HT1080 (cell line): Measurements from ENCODE around the gene ZKSCAN4. TPM values are rescaled to one million over a fixed set of nuclear protein-coding genes. Genes with fewer than 3 reads are reported as not detected.
A peak's percentile ranks its signal among the peaks of the same experiment; 100 is the strongest.

ENCODE experiments used
- DNase-seq: peaks from one replicate; pipeline ENCODE4 v3.0.0-alpha.2; 2015; ENCODE audit warnings: low read depth
- polyA plus RNA-seq, 2 experiments: library from polyadenylated mRNA; depleted of rRNA; stranded (reverse); fragments of >200 nt; gene quantifications; 2 replicates each; pipeline ENCODE4 v1.2.3, GENCODE V29; 2015
- total RNA-seq: library from RNA; depleted of rRNA; stranded (reverse); fragments of >200 nt; shearing (Covaris generic); gene quantifications from 2 replicates; pipeline ENCODE4 v1.2.3, GENCODE V29; 2014; rRNA removed

The ZKSCAN4 gene
- total RNA-seq, result 3.2 and 4.8 TPM in 2 replicates
- 2.7 and 3.2 TPM in 2 replicates for polyA plus RNA-seq (2015; cell fraction: cytosol; rRNA removed)
- polyA plus RNA-seq (2015; cell fraction: nucleus; rRNA removed), result 7.3 and 8.0 TPM in 2 replicates

- peak; percentile 80 for DNase-seq
These were observed at the start of gene ZKSCAN4 for GRCh38 chr6:28252009-28252975. TSS of gene ZKSCAN4 (minus strand) at chr6:28252269. CDS start at chr6:28251980, 289 bp downstream.

GRCh38 chr6:28296520-28297060, 44.5 kb upstream of the ZKSCAN4 start:
- DNase-seq, result no peak

GRCh38 chr6:28295326-28295725, 43.3 kb upstream of the ZKSCAN4 start:
- no peak for DNase-seq

- no peak for DNase-seq
These were observed 39.5 kb upstream of the ZKSCAN4 start for GRCh38 chr6:28291573-28291972.

GRCh38 chr6:28282926-28283325, 30.9 kb upstream of the ZKSCAN4 start:
- no peak for DNase-seq

GRCh38 chr6:28281288-28282064, 29.4 kb upstream of the ZKSCAN4 start, which contains the start of gene PGBD1:
TSS of gene PGBD1 (plus strand) at chr6:28281572. CDS start at chr6:28283814, 2,242 bp downstream.
- peak; percentile 74 for DNase-seq

- no peak for DNase-seq
These were observed 28.7 kb upstream of the ZKSCAN4 start for GRCh38 chr6:28280595-28281287.

- DNase-seq, result no peak
These were observed 25.7 kb upstream of the ZKSCAN4 start for GRCh38 chr6:28277746-28278145.

- no peak for DNase-seq
These were observed 22.8 kb upstream of the ZKSCAN4 start for GRCh38 chr6:28274888-28275287.

- peak; percentile 90 for DNase-seq
These were observed 17.4 kb upstream of the ZKSCAN4 start for GRCh38 chr6:28269492-28269891.

GRCh38 chr6:28267695-28268059, 15.6 kb upstream of the ZKSCAN4 start:
- DNase-seq, result no peak

- peak; percentile 85 for DNase-seq
These were observed 15.1 kb upstream of the ZKSCAN4 start, which contains the start of gene ZSCAN26 for GRCh38 chr6:28266962-28267694. TSS of gene ZSCAN26 (plus strand) at chr6:28267143. CDS start at chr6:28271920, 4,777 bp downstream.

GRCh38 chr6:28266563-28266961, 14.5 kb upstream of the ZKSCAN4 start:
- no peak for DNase-seq

GRCh38 chr6:28264834-28265401, 12.8 kb upstream of the ZKSCAN4 start:
- no peak for DNase-seq

- no peak for DNase-seq
These were observed 11.9 kb upstream of the ZKSCAN4 start for GRCh38 chr6:28263922-28264321.

GRCh38 chr6:28258877-28259777, 7.1 kb upstream of the ZKSCAN4 start, which contains the start of gene NKAPL:
TSS of gene NKAPL (plus strand) at chr6:28259297. CDS start at chr6:28259372, 75 bp downstream.
- DNase-seq, result no peak

GRCh38 chr6:28257042-28257441, 5.0 kb upstream of the ZKSCAN4 start:
- no peak for DNase-seq

GRCh38 chr6:28254121-28254519, 2.1 kb upstream of the ZKSCAN4 start:
- DNase-seq, result no peak

- DNase-seq, result no peak
These were observed 434 bp downstream of the ZKSCAN4 start for GRCh38 chr6:28251661-28252008.
